ENCODE results near the gene CYP4V2.

Gene CYP4V2

DNA sequence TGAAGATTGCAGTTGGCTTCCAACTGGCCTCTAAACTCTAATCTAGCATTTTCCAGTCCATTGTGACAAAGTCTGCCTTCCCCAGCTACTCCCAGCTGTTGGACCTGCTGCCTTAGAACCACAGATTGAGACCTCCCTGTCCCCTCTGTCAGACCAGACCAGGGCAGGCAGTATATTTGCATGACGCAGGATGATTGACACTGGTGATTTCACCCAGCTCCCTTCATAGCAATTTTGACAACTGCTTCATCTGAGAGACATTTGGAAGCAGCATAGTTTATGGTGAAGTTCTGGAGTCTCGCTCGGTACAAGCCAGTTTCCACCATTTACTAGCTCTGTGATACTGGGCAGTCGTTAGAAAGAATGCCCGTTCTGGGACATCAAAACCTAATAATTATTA lies 2.5 kb downstream of the CYP4V2 start:
- H3K4me3 ChIP-seq (ENCODE audit: low read length in 2 of 2) = no peak overlapping the region
- no peak overlapping the region for H3K4ac ChIP-seq (ENCODE audit: low read length)
- H2BK15ac ChIP-seq (ENCODE audit: low read length) = no peak overlapping the region
- H3K23ac ChIP-seq (ENCODE audit: low read depth, low read length, poor library complexity) = no peak overlapping the region
- no peak overlapping the region for H2AK5ac ChIP-seq (ENCODE audit: low read depth, low read length)
- no peak overlapping the region for H3K18ac ChIP-seq (ENCODE audit: low read length)
- H3K36me3 ChIP-seq (replicated peaks in 1 of 2; ENCODE audit: control insufficient read depth in 2 of 2, insufficient read depth in 2 of 2, low read length in 2 of 2) = peaks cover 0 to 25% of the 10 kb centered on the region in 2 donors
- peaks cover 2% of the 10 kb centered on the region for H3K79me1 ChIP-seq (ENCODE audit: low read depth, low read length)
- H3K9ac ChIP-seq (ENCODE audit: low read depth, low read length, poor library complexity) = no peak overlapping the region
- H4K8ac ChIP-seq (ENCODE audit: low read depth, low read length) = no peak overlapping the region
- H3K27me3 ChIP-seq (ENCODE audit: control insufficient read depth in 3 of 3, insufficient read depth in 3 of 3, low read depth in 1 of 3, low read length in 3 of 3) = no peaks in the 10 kb centered on the region
- H2AFZ ChIP-seq (ENCODE audit: low read length) = no peak overlapping the region
- H2BK120ac ChIP-seq (ENCODE audit: low read depth, low read length) = no peak overlapping the region
- H3K14ac ChIP-seq (ENCODE audit: low read length) = no peak overlapping the region
- DNase-seq (ENCODE audit: low spot score) = no peak
- no peak overlapping the region for H4K91ac ChIP-seq (ENCODE audit: low read depth, low read length, poor library complexity)
- H3K9me3 ChIP-seq (replicated peaks in 1 of 2; ENCODE audit: control insufficient read depth in 2 of 2, insufficient read depth in 1 of 2, low read depth in 1 of 2, low read length in 2 of 2) = no peaks in the 10 kb centered on the region
- no peak overlapping the region for H3K27ac ChIP-seq (replicated peaks; ENCODE audit: low read length)
- no peak overlapping the region for H2BK5ac ChIP-seq (ENCODE audit: low read length)
- no peak overlapping the region for H3K4me2 ChIP-seq (ENCODE audit: insufficient read depth, low read length, poor library complexity, severe bottlenecking)
- H3K4me1 ChIP-seq (ENCODE audit: control insufficient read depth in 2 of 2, insufficient read depth in 1 of 2, low read depth in 1 of 2, low read length in 2 of 2) = peaks cover 2 to 3% of the 10 kb centered on the region in 2 donors
- H2BK12ac ChIP-seq (ENCODE audit: low read length) = no peak overlapping the region
- WGBS, 2 donors (ENCODE audit: extremely low coverage in 2 of 2, insufficient read length in 2 of 2, insufficient replicate concordance in 1 of 2) = no CpG with 5 or more reads among the region's 5 CpGs

DNA sequence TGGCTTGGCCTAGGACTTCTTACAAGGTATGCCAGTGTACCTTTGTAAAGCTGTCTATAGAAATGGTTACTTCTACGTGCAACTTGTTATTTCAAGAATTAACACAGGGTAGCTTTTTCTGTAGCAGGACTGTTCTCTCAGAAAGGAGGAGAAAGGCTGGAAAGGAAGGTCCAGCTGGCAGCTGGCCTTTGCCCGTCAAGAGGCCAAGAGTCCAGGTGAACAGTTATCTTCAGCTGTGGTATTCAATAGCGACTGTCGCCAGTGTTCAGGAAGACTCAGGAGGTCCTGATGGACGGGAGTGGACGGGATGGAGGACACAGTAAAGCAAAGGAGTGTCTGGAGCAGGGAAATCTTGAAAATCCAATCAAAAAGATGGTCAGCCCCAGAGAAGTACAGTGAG lies 4.7 kb downstream of the CYP4V2 start:
- Histone ChIP-seq H2BK120ac (ENCODE audit: low read depth, low read length) (no peak overlapping the region), H3K27ac (replicated peaks; ENCODE audit: low read length) (no peak overlapping the region), H4K91ac (ENCODE audit: low read depth, low read length, poor library complexity) (no peak overlapping the region), H3K14ac (ENCODE audit: low read length) (no peak overlapping the region), H3K4ac (ENCODE audit: low read length) (no peak overlapping the region), H2BK5ac (ENCODE audit: low read length) (no peak overlapping the region), H3K4me2 (ENCODE audit: insufficient read depth, low read length, poor library complexity, severe bottlenecking) (no peak overlapping the region), H2BK12ac (ENCODE audit: low read length) (no peak overlapping the region), H3K79me1 (ENCODE audit: low read depth, low read length) (peaks cover 2% of the 10 kb centered on the region), H3K23ac (ENCODE audit: low read depth, low read length, poor library complexity) (no peak overlapping the region), H3K9me3 (replicated peaks in 1 of 2; ENCODE audit: control insufficient read depth in 2 of 2, insufficient read depth in 1 of 2, low read depth in 1 of 2, low read length in 2 of 2) (no peaks in the 10 kb centered on the region), H3K9ac (ENCODE audit: low read depth, low read length, poor library complexity) (no peak overlapping the region), H2AK5ac (ENCODE audit: low read depth, low read length) (no peak overlapping the region), H3K4me1 (ENCODE audit: control insufficient read depth in 2 of 2, insufficient read depth in 1 of 2, low read depth in 1 of 2, low read length in 2 of 2) (peaks cover 2% of the 10 kb centered on the region in 2 donors), H3K18ac (ENCODE audit: low read length) (no peak overlapping the region), H2AFZ (ENCODE audit: low read length) (no peak overlapping the region), H3K27me3 (ENCODE audit: control insufficient read depth in 3 of 3, insufficient read depth in 3 of 3, low read depth in 1 of 3, low read length in 3 of 3) (no peaks in the 10 kb centered on the region), H3K4me3 (ENCODE audit: low read length in 2 of 2) (no peak overlapping the region), H4K8ac (ENCODE audit: low read depth, low read length) (no peak overlapping the region), H2BK15ac (ENCODE audit: low read length) (no peak overlapping the region), H3K36me3 (replicated peaks in 1 of 2; ENCODE audit: control insufficient read depth in 2 of 2, insufficient read depth in 2 of 2, low read length in 2 of 2) (peaks cover 0 to 25% of the 10 kb centered on the region in 2 donors)
- no CpG with 5 or more reads among the region's 6 CpGs for WGBS, 2 donors (ENCODE audit: extremely low coverage in 2 of 2, insufficient read length in 2 of 2, insufficient replicate concordance in 1 of 2)
- DNase-seq (ENCODE audit: low spot score) = no peak

DNA sequence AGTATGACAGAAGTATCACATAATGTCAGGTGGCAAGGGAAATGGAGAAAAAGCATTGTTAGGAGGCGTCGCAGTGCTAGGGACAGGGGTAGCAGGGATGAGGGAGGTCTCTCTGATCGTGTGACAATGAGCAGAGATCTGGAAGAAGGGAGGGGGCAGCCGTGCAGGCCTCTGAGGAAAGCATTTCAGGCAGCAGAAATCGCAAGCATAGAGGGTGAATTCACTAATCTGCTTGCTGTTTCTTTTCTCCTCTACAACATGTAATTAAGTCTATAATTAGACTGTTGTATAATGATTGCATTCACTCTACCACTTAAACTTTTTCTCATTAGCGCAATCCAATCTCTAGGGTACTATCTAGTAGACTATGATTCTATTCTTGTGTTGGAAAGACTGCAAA lies 9.1 kb downstream of the CYP4V2 start:
- Histone ChIP-seq H3K9me3 (replicated peaks in 1 of 2; ENCODE audit: control insufficient read depth in 2 of 2, insufficient read depth in 1 of 2, low read depth in 1 of 2, low read length in 2 of 2) (peaks cover 0 to 4% of the 10 kb centered on the region in 2 donors), H3K27me3 (ENCODE audit: control insufficient read depth in 3 of 3, insufficient read depth in 3 of 3, low read depth in 1 of 3, low read length in 3 of 3) (peaks cover 0 to 2% (median 0%) of the 10 kb centered on the region in 3 experiments), H3K18ac (ENCODE audit: low read length) (no peak overlapping the region), H2AFZ (ENCODE audit: low read length) (no peak overlapping the region), H3K4me3 (ENCODE audit: low read length in 2 of 2) (no peak overlapping the region), H3K79me1 (ENCODE audit: low read depth, low read length) (no peaks in the 10 kb centered on the region), H3K9ac (ENCODE audit: low read depth, low read length, poor library complexity) (no peak overlapping the region), H2BK120ac (ENCODE audit: low read depth, low read length) (no peak overlapping the region), H3K14ac (ENCODE audit: low read length) (no peak overlapping the region), H2BK5ac (ENCODE audit: low read length) (no peak overlapping the region), H2BK15ac (ENCODE audit: low read length) (no peak overlapping the region), H4K8ac (ENCODE audit: low read depth, low read length) (no peak overlapping the region), H4K91ac (ENCODE audit: low read depth, low read length, poor library complexity) (no peak overlapping the region), H2AK5ac (ENCODE audit: low read depth, low read length) (no peak overlapping the region), H3K4me1 (ENCODE audit: control insufficient read depth in 2 of 2, insufficient read depth in 1 of 2, low read depth in 1 of 2, low read length in 2 of 2) (peaks cover 0 to 5% of the 10 kb centered on the region in 2 donors), H3K27ac (replicated peaks; ENCODE audit: low read length) (no peak overlapping the region), H3K36me3 (replicated peaks in 1 of 2; ENCODE audit: control insufficient read depth in 2 of 2, insufficient read depth in 2 of 2, low read length in 2 of 2) (peaks cover 3 to 8% of the 10 kb centered on the region in 2 donors), H3K23ac (ENCODE audit: low read depth, low read length, poor library complexity) (no peak overlapping the region), H2BK12ac (ENCODE audit: low read length) (no peak overlapping the region), H3K4me2 (ENCODE audit: insufficient read depth, low read length, poor library complexity, severe bottlenecking) (no peak overlapping the region), H3K4ac (ENCODE audit: low read length) (no peak overlapping the region)
- DNase-seq (ENCODE audit: low spot score) = no peak
- no CpG with 5 or more reads among the region's 6 CpGs for WGBS, 2 donors (ENCODE audit: extremely low coverage in 2 of 2, insufficient read length in 2 of 2, insufficient replicate concordance in 1 of 2)

DNA sequence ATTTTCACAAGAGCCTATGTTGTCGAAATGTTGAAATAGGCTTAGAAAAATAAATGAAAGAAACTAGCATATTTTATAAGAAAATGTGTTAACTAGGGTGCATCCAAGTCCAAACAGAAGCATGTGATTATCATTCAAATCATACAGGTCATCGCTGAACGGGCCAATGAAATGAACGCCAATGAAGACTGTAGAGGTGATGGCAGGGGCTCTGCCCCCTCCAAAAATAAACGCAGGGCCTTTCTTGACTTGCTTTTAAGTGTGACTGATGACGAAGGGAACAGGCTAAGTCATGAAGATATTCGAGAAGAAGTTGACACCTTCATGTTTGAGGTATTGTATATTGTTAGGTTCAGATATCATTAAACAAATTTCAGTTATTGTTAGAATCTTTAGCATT lies 9.6 kb downstream of the CYP4V2 start:
- peaks cover 0 to 6% of the 10 kb centered on the region in 2 donors for H3K9me3 ChIP-seq (replicated peaks in 1 of 2; ENCODE audit: control insufficient read depth in 2 of 2, insufficient read depth in 1 of 2, low read depth in 1 of 2, low read length in 2 of 2)
- no peak overlapping the region for H3K4ac ChIP-seq (ENCODE audit: low read length)
- H3K4me2 ChIP-seq (ENCODE audit: insufficient read depth, low read length, poor library complexity, severe bottlenecking) = no peak overlapping the region
- H3K14ac ChIP-seq (ENCODE audit: low read length) = no peak overlapping the region
- peaks cover 0 to 2% (median 0%) of the 10 kb centered on the region in 3 experiments for H3K27me3 ChIP-seq (ENCODE audit: control insufficient read depth in 3 of 3, insufficient read depth in 3 of 3, low read depth in 1 of 3, low read length in 3 of 3)
- no peak overlapping the region for H3K4me3 ChIP-seq (ENCODE audit: low read length in 2 of 2)
- H3K9ac ChIP-seq (ENCODE audit: low read depth, low read length, poor library complexity) = no peak overlapping the region
- no peak overlapping the region for H2AK5ac ChIP-seq (ENCODE audit: low read depth, low read length)
- no peak overlapping the region for H2BK120ac ChIP-seq (ENCODE audit: low read depth, low read length)
- H2AFZ ChIP-seq (ENCODE audit: low read length) = no peak overlapping the region
- H3K18ac ChIP-seq (ENCODE audit: low read length) = no peak overlapping the region
- no peak overlapping the region for H3K23ac ChIP-seq (ENCODE audit: low read depth, low read length, poor library complexity)
- H2BK5ac ChIP-seq (ENCODE audit: low read length) = no peak overlapping the region
- no CpG with 5 or more reads among the region's 7 CpGs for WGBS, 2 donors (ENCODE audit: extremely low coverage in 2 of 2, insufficient read length in 2 of 2, insufficient replicate concordance in 1 of 2)
- H3K4me1 ChIP-seq (ENCODE audit: control insufficient read depth in 2 of 2, insufficient read depth in 1 of 2, low read depth in 1 of 2, low read length in 2 of 2) = peaks cover 0 to 5% of the 10 kb centered on the region in 2 donors
- no peak for DNase-seq (ENCODE audit: low spot score)
- H2BK12ac ChIP-seq (ENCODE audit: low read length) = no peak overlapping the region
- no peak overlapping the region for H4K8ac ChIP-seq (ENCODE audit: low read depth, low read length)
- no peaks in the 10 kb centered on the region for H3K79me1 ChIP-seq (ENCODE audit: low read depth, low read length)
- H4K91ac ChIP-seq (ENCODE audit: low read depth, low read length, poor library complexity) = no peak overlapping the region
- peaks cover 3% of the 10 kb centered on the region in 2 donors for H3K36me3 ChIP-seq (replicated peaks in 1 of 2; ENCODE audit: control insufficient read depth in 2 of 2, insufficient read depth in 2 of 2, low read length in 2 of 2)
- H3K27ac ChIP-seq (replicated peaks; ENCODE audit: low read length) = no peak overlapping the region
- no peak overlapping the region for H2BK15ac ChIP-seq (ENCODE audit: low read length)

All from neuronal stem cell (in vitro differentiated cells).